ENCODE results near the gene DLGAP1.

Gene DLGAP1

GRCh38 chr18:3839581-3839981, 615.5 kb downstream of the DLGAP1 start:
- POLR2A ChIA-PET, result no interaction called here

GRCh38 chr18:3836483-3837335, 618.4 kb downstream of the DLGAP1 start:
- ChIA-PET CTCF (no interaction called here), POLR2A (no interaction called here)
- no peak for DNase-seq (ENCODE audit: extremely low spot score)
- TF ChIP-seq FOXM1 (IDR thresholded peaks at IDR 0.05; ENCODE audit: borderline replicate concordance), result no peak
- TF ChIP-seq CTBP1 (IDR thresholded peaks at IDR 0.05; ENCODE audit: borderline replicate concordance), result no peak
- TF ChIP-seq SP1 (IDR thresholded peaks at IDR 0.05), result no peak
- no peak for TF ChIP-seq NFRKB (IDR thresholded peaks at IDR 0.05)
- TF ChIP-seq ZNF384 (IDR thresholded peaks at IDR 0.05), result no peak
- TF ChIP-seq HDGF (IDR thresholded peaks at IDR 0.05; ENCODE audit: borderline replicate concordance), result no peak
- TF ChIP-seq L3MBTL2 (conservative IDR thresholded peaks at IDR 0.05), result no peak
- no peak for TF ChIP-seq ARNT (IDR thresholded peaks at IDR 0.05)
- no peak for TF ChIP-seq TARDBP (IDR thresholded peaks at IDR 0.05)
- TF ChIP-seq BHLHE40 (IDR thresholded peaks at IDR 0.05; ENCODE audit: borderline replicate concordance), result no peak
- no peak for TF ChIP-seq LEF1 (IDR thresholded peaks at IDR 0.05; ENCODE audit: borderline replicate concordance)
- no peak for TF ChIP-seq ELF4 (IDR thresholded peaks at IDR 0.05)
- TF ChIP-seq SUZ12 (IDR thresholded peaks at IDR 0.05), result no peak
- no peak for TF ChIP-seq FOXA1 (IDR thresholded peaks at IDR 0.05)
- no peak for TF ChIP-seq FOXK2 (IDR thresholded peaks at IDR 0.05)
- no peak for TF ChIP-seq PKNOX1 (IDR thresholded peaks at IDR 0.05)

More at GRCh38 chr18:3839581-3839981, 615.5 kb downstream of the DLGAP1 start:
- no peak for DNase-seq (ENCODE audit: extremely low spot score)
- CTCF ChIA-PET, result no interaction called here
- TF ChIP-seq NFRKB (IDR thresholded peaks at IDR 0.05) (no peak), LEF1 (IDR thresholded peaks at IDR 0.05; ENCODE audit: borderline replicate concordance) (no peak)

- no peak for DNase-seq (ENCODE audit: extremely low spot score)
- TF ChIP-seq SP1 (IDR thresholded peaks at IDR 0.05) (no peak), FOXM1 (IDR thresholded peaks at IDR 0.05; ENCODE audit: borderline replicate concordance) (no peak), FOXK2 (IDR thresholded peaks at IDR 0.05) (no peak), PKNOX1 (IDR thresholded peaks at IDR 0.05) (no peak), NFRKB (IDR thresholded peaks at IDR 0.05) (no peak), FOXA1 (IDR thresholded peaks at IDR 0.05) (no peak), ZNF384 (IDR thresholded peaks at IDR 0.05) (no peak), CTBP1 (IDR thresholded peaks at IDR 0.05; ENCODE audit: borderline replicate concordance) (no peak), SUZ12 (IDR thresholded peaks at IDR 0.05) (no peak), BHLHE40 (IDR thresholded peaks at IDR 0.05; ENCODE audit: borderline replicate concordance) (no peak), TARDBP (IDR thresholded peaks at IDR 0.05) (no peak), LEF1 (IDR thresholded peaks at IDR 0.05; ENCODE audit: borderline replicate concordance) (no peak), ARNT (IDR thresholded peaks at IDR 0.05) (no peak), ELF4 (IDR thresholded peaks at IDR 0.05) (no peak), HDGF (IDR thresholded peaks at IDR 0.05; ENCODE audit: borderline replicate concordance) (no peak), L3MBTL2 (conservative IDR thresholded peaks at IDR 0.05) (no peak)
- POLR2A ChIA-PET, result no interaction called here
- CTCF ChIA-PET, result no interaction called here
Measured at GRCh38 chr18:3832025-3832638, 623.0 kb downstream of the DLGAP1 start.

DNA sequence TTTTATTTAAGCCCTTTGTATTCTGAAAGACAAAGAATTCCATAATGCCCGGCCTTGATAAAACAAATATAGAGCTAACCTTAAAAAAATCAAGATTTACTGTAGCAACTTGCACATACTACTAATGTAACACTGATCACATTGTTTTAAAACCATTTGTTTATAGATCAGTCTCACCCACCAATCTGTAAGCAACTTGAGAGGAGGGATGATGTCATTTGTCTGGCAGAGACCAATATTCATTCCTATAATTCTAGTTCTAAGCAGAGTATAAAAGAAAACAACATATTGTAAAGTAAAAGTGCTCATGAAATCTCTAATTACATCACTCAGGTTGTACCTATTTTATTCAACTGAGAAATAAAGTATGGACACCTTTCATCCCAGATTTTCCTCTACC, 624.5 kb downstream of the DLGAP1 start:
- POLR2A ChIA-PET, result no interaction called here
- TF ChIP-seq CTBP1 (IDR thresholded peaks at IDR 0.05; ENCODE audit: borderline replicate concordance) (no peak), PKNOX1 (IDR thresholded peaks at IDR 0.05) (no peak), SP1 (IDR thresholded peaks at IDR 0.05) (no peak), BHLHE40 (IDR thresholded peaks at IDR 0.05; ENCODE audit: borderline replicate concordance) (no peak), L3MBTL2 (conservative IDR thresholded peaks at IDR 0.05) (no peak), HDGF (IDR thresholded peaks at IDR 0.05; ENCODE audit: borderline replicate concordance) (no peak), ZNF384 (IDR thresholded peaks at IDR 0.05) (no peak), ELF4 (IDR thresholded peaks at IDR 0.05) (no peak), SUZ12 (IDR thresholded peaks at IDR 0.05) (no peak), FOXK2 (IDR thresholded peaks at IDR 0.05) (no peak)
- no peak for DNase-seq (ENCODE audit: extremely low spot score)
- CTCF ChIA-PET, result no interaction called here

- POLR2A ChIA-PET, result no interaction called here
- TF ChIP-seq FOXM1 (IDR thresholded peaks at IDR 0.05; ENCODE audit: borderline replicate concordance), result no peak
- TF ChIP-seq ZNF384 (IDR thresholded peaks at IDR 0.05), result no peak
- CTCF ChIA-PET, result no interaction called here
- DNase-seq (ENCODE audit: extremely low spot score), result no peak
Measured at GRCh38 chr18:3827236-3827845, 627.8 kb downstream of the DLGAP1 start.

DNA sequence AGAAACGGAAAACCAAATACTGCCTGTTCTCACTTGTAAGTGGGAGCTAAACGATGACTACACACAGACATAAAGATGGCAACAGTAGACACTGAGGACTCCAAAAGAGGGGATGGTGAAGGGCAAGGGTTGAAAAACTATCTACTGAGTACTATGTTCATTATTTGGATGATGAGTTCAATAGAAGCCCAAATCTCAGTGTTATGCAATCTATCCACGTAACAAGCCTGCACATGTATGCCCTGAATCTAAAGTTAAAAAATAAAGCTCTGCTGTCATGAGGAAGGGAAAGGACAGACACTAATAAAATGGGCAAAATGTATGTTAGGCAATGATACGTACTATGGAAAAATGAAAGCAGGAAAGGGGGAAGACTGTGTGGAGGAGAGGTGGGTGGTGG, 629.1 kb downstream of the DLGAP1 start:
- no peak for TF ChIP-seq ELF4 (IDR thresholded peaks at IDR 0.05)
- TF ChIP-seq SP1 (IDR thresholded peaks at IDR 0.05), result no peak
- TF ChIP-seq L3MBTL2 (conservative IDR thresholded peaks at IDR 0.05), result no peak
- TF ChIP-seq BHLHE40 (IDR thresholded peaks at IDR 0.05; ENCODE audit: borderline replicate concordance), result no peak
- no peak for TF ChIP-seq TARDBP (IDR thresholded peaks at IDR 0.05)
- TF ChIP-seq CTBP1 (IDR thresholded peaks at IDR 0.05; ENCODE audit: borderline replicate concordance), result no peak
- TF ChIP-seq FOXK2 (IDR thresholded peaks at IDR 0.05), result no peak
- TF ChIP-seq HDGF (IDR thresholded peaks at IDR 0.05; ENCODE audit: borderline replicate concordance), result no peak
- TF ChIP-seq PKNOX1 (IDR thresholded peaks at IDR 0.05), result no peak
- TF ChIP-seq FOXA1 (IDR thresholded peaks at IDR 0.05), result no peak
- TF ChIP-seq ZNF384 (IDR thresholded peaks at IDR 0.05), result no peak
- TF ChIP-seq FOXM1 (IDR thresholded peaks at IDR 0.05; ENCODE audit: borderline replicate concordance), result no peak
- DNase-seq (ENCODE audit: extremely low spot score), result no peak
- POLR2A ChIA-PET, result no interaction called here
- CTCF ChIA-PET, result no interaction called here
